GM19099 (cell line): ENCODE measurements around the gene EVI2B.
A peak's percentile ranks its signal among the peaks of the same experiment; 100 is the strongest.

Experiments
- POLR2A ChIP-seq: IDR thresholded peaks from 3 replicates; pipeline ENCODE4 v1.6.1; 2011; ENCODE audit warnings: low read depth; ENCODE audit not compliant: insufficient read length; ENCODE audit errors: extremely low read depth

Gene EVI2B

DNA sequence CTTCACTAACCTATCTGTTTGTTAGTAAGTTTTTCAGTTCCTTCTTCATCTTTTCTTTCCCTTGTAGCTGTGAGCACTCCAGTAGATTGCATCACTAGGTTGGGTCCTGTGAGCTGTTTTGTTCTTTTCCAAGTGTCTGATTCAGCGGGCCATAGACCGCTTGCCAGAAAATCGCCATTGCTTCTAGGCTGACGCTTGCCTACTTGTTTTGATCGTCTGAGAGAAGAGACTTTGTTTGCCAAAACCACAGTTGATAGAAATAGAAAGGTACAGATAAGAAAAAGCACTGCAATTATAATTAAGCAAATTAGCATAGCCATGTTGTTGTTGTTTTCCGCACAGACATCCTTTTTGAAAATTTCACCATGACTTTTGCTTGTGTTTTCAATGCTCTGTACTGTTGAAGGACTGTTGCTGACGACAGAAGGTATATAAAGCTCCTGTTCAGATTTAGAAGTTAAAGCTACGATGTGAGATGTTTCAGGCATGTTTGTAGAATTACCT lies 4.5 kb upstream of the EVI2B start:
- peak; percentile 65 for TF ChIP-seq POLR2A

DNA sequence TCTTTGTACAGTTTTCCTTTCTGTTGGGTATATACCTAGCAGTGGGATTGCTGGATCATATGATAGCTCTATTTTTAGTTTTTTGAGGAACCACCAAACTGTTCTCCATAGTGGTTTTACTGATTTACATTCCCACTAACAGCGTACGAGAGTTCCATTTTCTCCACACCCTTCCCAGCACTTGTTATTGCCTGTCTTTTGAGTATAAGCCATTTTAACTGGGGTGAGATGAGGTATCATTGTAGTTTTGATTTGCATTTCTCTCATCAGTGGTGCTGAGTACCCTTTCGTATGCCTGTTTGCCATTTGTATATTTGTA lies 887 bp upstream of the EVI2B start:
- TF ChIP-seq POLR2A = no peak

DNA sequence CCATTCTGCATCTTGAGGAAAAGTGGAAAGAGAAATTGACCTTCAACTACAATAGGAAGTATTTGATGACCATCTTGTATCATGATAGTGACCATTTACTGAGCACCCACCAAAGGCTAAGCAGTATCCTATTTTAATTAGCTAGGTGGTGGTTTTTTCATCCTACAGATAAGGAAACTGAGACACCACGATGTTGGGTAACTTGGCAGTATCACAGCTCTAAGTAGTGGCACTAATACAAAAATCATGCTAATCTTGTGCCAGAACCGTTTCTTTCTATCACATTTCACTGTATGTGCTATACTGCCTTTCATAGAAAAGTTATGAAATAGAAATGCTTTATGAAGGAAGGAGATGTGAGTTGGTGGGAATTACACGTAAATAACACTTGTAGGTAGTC lies 2.3 kb downstream of the EVI2B start:
- no peak for TF ChIP-seq POLR2A

DNA sequence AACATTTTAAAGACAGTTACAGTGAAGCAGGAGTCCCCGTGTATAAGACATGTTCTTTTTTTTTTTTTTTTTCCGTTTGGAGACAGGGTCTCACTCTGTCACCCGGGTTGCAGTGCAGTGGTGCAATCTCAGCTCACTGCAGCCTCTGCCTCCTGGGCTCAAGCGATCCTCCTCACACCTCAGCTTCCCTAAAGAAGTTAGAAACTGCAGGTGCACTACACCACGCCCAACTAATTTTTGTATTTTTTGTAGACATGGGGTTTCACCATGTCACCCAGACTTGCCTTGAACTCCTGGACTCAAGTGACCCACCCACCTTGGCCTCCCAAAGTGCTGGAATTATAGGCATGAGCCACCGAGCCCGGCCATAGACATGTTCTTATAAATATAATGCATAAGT lies 3.0 kb downstream of the EVI2B start:
- peak; percentile 42 for TF ChIP-seq POLR2A

DNA sequence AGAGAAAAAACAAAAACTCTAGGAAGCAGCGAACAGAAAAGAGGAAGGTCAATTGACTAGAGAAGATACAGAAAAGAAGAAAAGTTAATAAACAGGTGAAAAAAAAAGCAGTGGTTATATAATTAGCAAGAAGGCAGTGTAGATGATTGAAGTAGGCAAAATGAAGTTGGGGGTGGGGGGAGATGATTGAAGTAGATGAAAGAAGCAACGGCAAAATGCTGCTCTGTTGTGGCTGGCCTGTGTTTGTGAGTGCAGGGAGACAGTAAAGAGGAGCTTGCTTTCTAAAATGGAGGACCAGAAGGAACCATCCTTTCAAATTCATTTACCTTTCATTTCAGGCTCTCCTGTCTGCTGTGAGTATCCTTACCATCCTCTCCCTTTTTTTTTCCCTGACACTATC lies 3.6 kb downstream of the EVI2B start:
- no peak for TF ChIP-seq POLR2A

DNA sequence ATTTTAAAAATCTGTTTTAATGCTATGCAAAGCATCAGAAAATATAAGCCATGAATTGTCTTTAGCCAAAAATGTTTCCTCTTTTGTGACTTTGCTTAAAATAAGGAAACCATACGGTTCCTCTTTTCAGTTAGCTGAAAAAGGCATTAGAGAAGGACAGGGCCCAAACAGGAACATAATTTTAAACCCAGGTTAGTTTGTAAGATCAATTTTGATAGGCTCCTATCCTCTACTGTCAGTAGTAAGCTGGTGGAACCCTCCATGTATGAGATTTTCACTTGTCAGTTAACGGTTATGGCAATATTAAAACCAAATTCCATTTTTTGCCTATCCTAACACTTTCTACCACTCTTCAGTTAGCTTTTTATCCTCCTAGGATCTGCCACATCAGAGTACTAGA lies 4.3 kb downstream of the EVI2B start:
- TF ChIP-seq POLR2A = peak; percentile 49

DNA sequence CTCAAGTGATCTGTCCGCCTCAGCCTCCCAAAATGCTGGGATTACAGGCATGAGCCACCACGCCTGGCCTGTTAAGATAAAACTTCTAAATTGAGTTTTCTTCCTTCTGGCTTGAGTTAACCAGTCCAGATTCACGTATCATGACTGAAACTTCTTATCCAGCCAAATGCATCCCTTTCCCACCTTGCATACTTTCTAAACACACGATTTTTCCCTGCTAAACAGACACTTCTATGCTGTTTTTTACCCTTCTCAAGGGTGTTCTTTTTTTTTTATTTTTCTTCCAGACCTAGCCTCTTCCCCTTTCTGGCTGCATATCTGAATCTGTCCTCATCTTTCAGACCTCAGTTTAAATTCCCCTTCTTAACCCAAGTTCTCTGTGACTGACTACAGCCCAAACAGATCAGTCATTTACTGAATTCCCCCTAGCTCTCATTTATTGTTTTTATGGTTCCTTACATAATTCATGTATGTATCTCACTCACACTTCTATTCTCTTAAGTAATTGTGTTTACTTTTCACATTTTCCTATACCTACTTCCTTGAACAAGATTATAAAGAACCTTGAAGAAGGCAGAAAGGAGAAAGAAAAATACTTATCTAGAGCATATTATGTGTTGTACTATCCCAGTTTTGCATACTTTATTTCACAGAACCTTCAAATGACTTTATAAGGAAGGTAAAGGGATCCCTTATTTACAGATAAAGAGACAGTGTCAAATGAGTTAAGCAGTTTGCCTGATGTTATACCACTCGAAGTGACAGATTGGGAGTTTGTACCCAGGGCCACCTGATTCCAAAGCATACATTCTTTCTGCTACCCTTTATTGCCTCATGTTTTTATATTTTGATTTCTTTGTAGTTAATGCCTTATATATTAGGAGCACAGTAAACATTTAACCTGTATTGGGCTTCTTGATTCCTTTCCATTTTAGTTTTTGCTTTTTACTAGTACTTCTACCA lies 5.2 kb downstream of the EVI2B start:
- no peak for TF ChIP-seq POLR2A

DNA sequence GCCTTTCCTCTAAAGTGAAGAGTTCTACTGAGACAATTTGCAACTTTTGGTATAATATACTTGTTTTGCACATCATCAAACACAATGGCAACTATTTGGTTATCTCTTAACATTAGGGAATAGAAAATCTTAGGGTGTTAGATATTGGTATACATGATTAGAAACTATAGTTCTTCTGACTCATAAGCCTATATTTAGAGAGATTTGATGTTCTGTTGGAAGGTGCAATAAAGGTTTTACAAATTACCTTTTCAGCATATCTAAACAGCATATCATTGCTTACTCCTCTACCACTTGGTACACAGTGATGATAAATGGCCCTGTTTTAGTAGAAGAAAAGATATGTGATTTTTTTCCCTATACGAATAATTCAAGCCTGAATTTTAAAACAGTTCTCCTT lies 6.2 kb downstream of the EVI2B start:
- TF ChIP-seq POLR2A = no peak

DNA sequence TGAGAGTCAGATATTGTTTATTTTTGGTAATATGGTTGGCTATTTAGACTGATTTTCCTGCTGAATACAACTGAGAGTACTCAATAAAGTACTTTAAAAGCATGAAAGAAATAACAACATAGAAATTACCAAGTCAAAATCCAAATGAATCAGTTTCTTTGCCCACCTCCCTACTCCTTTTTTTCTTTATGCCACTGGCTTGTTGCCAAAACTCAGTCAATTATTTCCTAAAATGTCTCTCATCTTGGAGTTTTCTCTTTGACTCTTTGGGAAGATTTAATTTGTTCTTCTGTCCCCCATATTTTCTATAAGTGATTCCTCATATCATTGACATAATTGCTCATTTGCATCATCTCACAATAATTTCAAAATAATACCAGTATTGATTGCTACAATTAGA lies 14.2 kb downstream of the EVI2B start:
- TF ChIP-seq POLR2A = no peak

DNA sequence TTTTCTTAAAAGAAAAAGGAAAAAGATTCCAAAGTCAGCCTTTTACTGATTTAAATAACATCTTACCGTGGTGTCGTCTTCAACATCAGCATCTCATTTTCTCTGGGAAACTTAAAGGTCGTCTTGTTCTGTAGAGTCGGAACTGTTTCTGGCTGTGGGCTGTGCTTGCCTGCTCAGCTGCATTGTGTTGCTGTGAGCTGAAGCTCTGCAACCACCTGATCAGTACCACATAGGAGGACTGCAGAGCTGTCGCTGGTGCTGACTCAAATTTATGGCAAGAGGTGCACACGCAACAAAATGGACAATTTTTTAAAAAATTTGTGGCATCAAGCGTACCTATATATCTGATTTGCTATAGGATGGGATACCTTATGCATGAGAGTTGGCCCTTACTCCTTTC lies 16.8 kb downstream of the EVI2B start, which contains the start of gene OMG:
Gene OMG (minus strand): TSS at position 150 of the 400 bp plus-strand sequence. CDS start 908 bp downstream, outside the sequence.
- TF ChIP-seq POLR2A = no peak

DNA sequence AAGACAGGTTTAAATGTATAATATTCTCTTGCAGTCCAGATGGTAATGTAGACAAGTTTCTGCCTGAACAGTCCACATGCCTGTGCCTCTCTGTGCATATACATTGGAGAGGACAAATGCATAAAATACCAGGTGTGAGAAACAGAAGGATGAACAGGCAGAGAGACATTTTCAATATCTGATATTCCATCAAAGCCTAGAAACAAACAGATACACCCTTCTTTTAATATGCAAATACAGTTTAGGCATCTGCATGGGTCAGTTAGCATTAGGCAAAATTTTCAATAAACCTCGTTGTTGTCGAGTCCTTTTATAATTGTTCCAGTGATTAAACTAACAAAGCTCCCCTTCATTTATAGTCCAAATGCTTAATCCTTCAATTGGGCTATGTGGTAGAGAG lies 17.7 kb downstream of the EVI2B start:
- no peak for TF ChIP-seq POLR2A

DNA sequence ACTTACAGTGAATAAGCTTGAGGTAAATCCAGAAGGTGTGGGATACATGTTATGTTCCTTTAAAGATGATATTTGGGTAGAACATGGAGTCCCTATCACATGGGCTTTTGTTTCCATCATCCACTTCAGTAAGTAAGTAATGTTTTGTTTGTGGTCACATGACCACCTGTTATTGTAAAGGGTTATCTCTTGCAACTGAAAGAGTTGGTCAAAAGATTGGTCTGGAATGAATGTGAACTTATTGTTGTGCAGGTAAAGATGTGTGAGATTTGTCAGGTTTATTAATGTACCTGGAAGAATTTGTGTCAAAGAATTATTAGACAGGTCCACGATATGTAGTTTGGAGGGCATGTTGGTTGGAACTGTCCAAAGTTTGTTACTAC lies 18.4 kb downstream of the EVI2B start:
- TF ChIP-seq POLR2A = no peak

DNA sequence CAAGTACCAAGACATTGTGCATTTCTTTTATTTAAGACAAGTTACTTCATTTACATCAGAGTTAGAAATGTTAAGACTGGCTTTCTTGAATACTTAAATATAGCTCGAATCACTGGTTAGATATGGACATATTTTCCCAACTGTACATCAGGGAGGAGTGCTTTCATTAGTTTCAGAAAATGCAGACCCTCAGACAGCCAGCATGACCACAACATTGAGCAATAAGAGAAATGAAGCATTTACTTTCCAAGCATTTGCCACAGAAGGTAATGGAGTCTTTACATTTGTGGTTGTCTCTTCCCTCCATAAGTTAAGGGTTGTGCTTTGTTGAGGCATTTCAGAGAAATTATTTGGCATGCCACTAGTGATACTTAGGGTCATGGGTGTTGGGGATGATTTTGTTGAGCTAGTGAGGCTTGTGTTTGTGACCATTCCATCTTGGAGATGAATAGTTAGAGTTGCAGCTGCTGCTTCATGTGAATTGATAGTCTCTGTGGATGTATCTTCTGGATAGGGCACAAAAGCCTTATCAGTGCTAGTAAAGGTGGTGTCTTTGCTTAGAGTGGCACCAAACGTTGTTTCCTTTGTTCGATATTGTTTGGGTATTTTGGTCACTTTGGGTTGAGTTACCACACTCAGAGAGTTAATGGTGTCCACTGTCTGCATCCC lies 18.9 kb downstream of the EVI2B start:
- no peak for TF ChIP-seq POLR2A

DNA sequence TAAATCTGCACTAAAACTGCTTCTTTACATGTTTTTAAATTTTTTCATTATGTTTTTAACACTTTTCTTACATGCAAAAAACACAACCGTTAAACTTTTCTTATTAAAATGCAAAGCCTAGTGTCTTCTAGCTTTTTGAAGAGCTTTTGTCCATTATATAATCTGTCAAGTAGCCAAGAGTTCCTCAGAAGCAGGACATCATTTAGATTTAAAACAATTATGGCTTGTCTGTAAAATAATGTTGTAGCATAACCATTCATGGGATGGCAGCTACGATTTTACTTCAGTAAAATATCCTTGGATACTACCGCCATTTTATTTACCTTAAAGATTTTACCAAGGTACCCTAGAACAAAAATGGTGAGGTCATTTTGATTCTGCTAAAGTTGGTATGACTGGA lies 19.6 kb downstream of the EVI2B start:
- TF ChIP-seq POLR2A = no peak

DNA sequence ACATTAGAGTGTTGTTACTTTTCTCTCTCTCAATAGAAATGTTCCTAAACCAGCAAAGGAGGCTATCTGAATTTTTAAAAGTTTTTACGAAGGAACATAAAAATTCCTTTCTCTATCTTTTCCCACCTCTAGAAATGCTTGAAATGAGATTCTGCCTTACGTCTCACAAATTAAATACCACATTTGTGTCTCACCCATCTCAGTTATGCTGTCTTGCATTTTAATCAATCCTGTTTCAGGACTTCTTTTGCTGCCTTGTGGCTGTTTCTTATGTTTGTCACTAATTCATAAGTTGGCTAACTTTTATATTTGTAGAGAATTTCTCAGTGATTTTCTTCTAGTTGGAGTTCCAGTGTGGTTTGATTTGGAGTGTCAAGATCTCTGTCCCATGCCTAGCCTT lies 20.3 kb downstream of the EVI2B start:
- no peak for TF ChIP-seq POLR2A

DNA sequence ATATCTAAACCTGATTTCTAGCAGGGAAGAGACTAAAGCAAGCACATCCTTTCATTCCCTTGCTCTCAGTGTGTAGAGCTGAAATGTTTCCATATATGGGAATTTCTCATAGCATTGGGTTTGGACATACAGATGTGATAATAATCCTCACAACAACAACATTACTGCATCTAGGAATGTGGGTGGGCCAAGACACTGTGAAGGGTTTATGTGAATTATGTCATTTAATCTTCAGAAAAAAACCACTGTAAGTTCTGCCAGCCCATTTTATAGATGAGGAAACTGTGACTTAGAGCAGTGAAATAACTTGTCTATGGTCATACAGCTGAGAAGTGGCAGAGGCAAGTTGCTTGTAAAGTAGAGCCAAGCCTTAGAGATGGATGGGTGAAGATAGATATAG lies 22.0 kb downstream of the EVI2B start:
- no peak for TF ChIP-seq POLR2A
